ENCODE data around the gene SMAD6. TPM values are rescaled to one million over a fixed set of nuclear protein-coding genes. Genes with fewer than 3 reads are reported as not detected.

Gene SMAD6
- total and polyA plus RNA-seq, 2 donors (not counting 1 experiment from before 2014, with no cell fraction given): 0.03 to 0.37 TPM

GRCh38 chr15:66745530-66746230 lies 43.6 kb downstream of the SMAD6 start:
- Histone ChIP-seq H3K27ac (ENCODE audit: low read length in 2 of 2) (no peak overlapping the region), H3K4me1 (ENCODE audit: control insufficient read depth in 2 of 2, insufficient read depth in 2 of 2, low read length in 2 of 2) (no peaks in the 10 kb centered on the region), H3K4me3 (ENCODE audit: control extremely low read depth in 1 of 5, extremely low read depth in 1 of 5, insufficient read depth in 1 of 5, low read depth in 2 of 5, low read length in 4 of 5) (no peak overlapping the region), H3K36me3 (replicated peaks in 1 of 2; ENCODE audit: control extremely low read depth in 1 of 2, control insufficient read depth in 1 of 2, extremely low read depth in 1 of 2, insufficient read depth in 2 of 2, low read length in 1 of 2) (no peaks in the 10 kb centered on the region), H3K4me2 (replicated peaks; ENCODE audit: low read depth, low read length, poor library complexity, severe bottlenecking) (no peak overlapping the region), H4K20me1 (ENCODE audit: control insufficient read depth, insufficient read depth, low read length, poor library complexity, severe bottlenecking) (no peaks in the 10 kb centered on the region), H3K27me3 (replicated peaks in 1 of 4; ENCODE audit: control extremely low read depth in 1 of 4, control insufficient read depth in 3 of 4, insufficient read depth in 4 of 4, low read length in 3 of 4) (peaks cover 0 to 6% (median 0%) of the 10 kb centered on the region in 4 experiments), H3K79me2 (ENCODE audit: control insufficient read depth, insufficient read depth, low read length) (no peaks in the 10 kb centered on the region), H3K9me3 (ENCODE audit: control extremely low read depth in 1 of 3, control insufficient read depth in 2 of 3, insufficient read depth in 1 of 3, low read length in 2 of 3) (no peaks in the 10 kb centered on the region), H3K9ac (ENCODE audit: low read length) (no peak overlapping the region), H2AFZ (ENCODE audit: insufficient read depth, low read depth, low read length, poor library complexity, severe bottlenecking) (no peak overlapping the region)
- intact Hi-C loops (cut with micrococcal nuclease): no loop called here
- no peak for TF ChIP-seq EZH2 (IDR thresholded peaks at IDR 0.05; ENCODE audit: borderline replicate concordance, insufficient read depth, low read depth, low read length, poor library complexity, severe bottlenecking)
- TF ChIP-seq CTCF (IDR thresholded peaks at IDR 0.05): no peak
- WGBS (ENCODE audit: insufficient coverage): 92% methylated on average over 7 of the region's 9 CpGs
- no peaks in the 10 kb centered on the region for H3K27me3 Mint-ChIP-seq
- CTCF ChIA-PET: no interaction called here
- DNase-seq (no peak), ATAC-seq (ENCODE audit: low read depth) (no peak)
- no peaks in the 10 kb centered on the region for H3K4me1 Mint-ChIP-seq
- H3K4me3 Mint-ChIP-seq: no peak overlapping the region
- H3K27ac Mint-ChIP-seq: no peak overlapping the region
- POLR2A ChIA-PET: no interaction called here
- no peaks in the 10 kb centered on the region for H3K9me3 Mint-ChIP-seq (ENCODE audit: insufficient read depth)

- ChIA-PET CTCF (no interaction called here), POLR2A (no interaction called here)
- H3K4me2 ChIP-seq (replicated peaks; ENCODE audit: low read depth, low read length, poor library complexity, severe bottlenecking): no peak overlapping the region
- Mint-ChIP-seq H3K4me3 (no peak overlapping the region), H3K27me3 (no peaks in the 10 kb centered on the region), H3K4me1 (no peaks in the 10 kb centered on the region), H3K9me3 (ENCODE audit: insufficient read depth) (no peaks in the 10 kb centered on the region), H3K27ac (no peak overlapping the region)
- H4K20me1 ChIP-seq (ENCODE audit: control insufficient read depth, insufficient read depth, low read length, poor library complexity, severe bottlenecking): no peaks in the 10 kb centered on the region
- WGBS (ENCODE audit: insufficient coverage): no CpG with 5 or more reads among the region's 5 CpGs
- no peak overlapping the region for H3K27ac ChIP-seq (ENCODE audit: low read length in 2 of 2)
- no peak overlapping the region for H3K9ac ChIP-seq (ENCODE audit: low read length)
- H3K79me2 ChIP-seq (ENCODE audit: control insufficient read depth, insufficient read depth, low read length): no peaks in the 10 kb centered on the region
- H3K4me3 ChIP-seq (ENCODE audit: control extremely low read depth in 1 of 5, extremely low read depth in 1 of 5, insufficient read depth in 1 of 5, low read depth in 2 of 5, low read length in 4 of 5): no peak overlapping the region
- no peak overlapping the region for H2AFZ ChIP-seq (ENCODE audit: insufficient read depth, low read depth, low read length, poor library complexity, severe bottlenecking)
- no peaks in the 10 kb centered on the region for H3K9me3 ChIP-seq (ENCODE audit: control extremely low read depth in 1 of 3, control insufficient read depth in 2 of 3, insufficient read depth in 1 of 3, low read length in 2 of 3)
- TF ChIP-seq CTCF (IDR thresholded peaks at IDR 0.05) (no peak), EZH2 (IDR thresholded peaks at IDR 0.05; ENCODE audit: borderline replicate concordance, insufficient read depth, low read depth, low read length, poor library complexity, severe bottlenecking) (no peak)
- peaks cover 0 to 6% (median 0%) of the 10 kb centered on the region in 4 experiments for H3K27me3 ChIP-seq (replicated peaks in 1 of 4; ENCODE audit: control extremely low read depth in 1 of 4, control insufficient read depth in 3 of 4, insufficient read depth in 4 of 4, low read length in 3 of 4)
- intact Hi-C loops (cut with micrococcal nuclease): no loop called here
- H3K4me1 ChIP-seq (ENCODE audit: control insufficient read depth in 2 of 2, insufficient read depth in 2 of 2, low read length in 2 of 2): no peaks in the 10 kb centered on the region
- no peaks in the 10 kb centered on the region for H3K36me3 ChIP-seq (replicated peaks in 1 of 2; ENCODE audit: control extremely low read depth in 1 of 2, control insufficient read depth in 1 of 2, extremely low read depth in 1 of 2, insufficient read depth in 2 of 2, low read length in 1 of 2)
- ATAC-seq (ENCODE audit: low read depth) (no peak), DNase-seq (no peak)
Observed at GRCh38 chr15:66746231-66746605, 44.2 kb downstream of the SMAD6 start.
